Endothelial cell of umbilical vein (primary cell): ENCODE results near the gene ZSCAN16.

Experiments
- CTCF ChIP-seq, 2 donors: IDR thresholded peaks; 1 replicate in 1 of 2; 2 replicates in 1 of 2; pipeline ENCODE4 v1.5.1; 2011; ENCODE audit warnings: low read length in 2 of 2, mild to moderate bottlenecking in 2 of 2, moderate library complexity in 2 of 2, control low read depth in 1 of 2, inconsistent platforms in 1 of 2, low read depth in 1 of 2; ENCODE audit not compliant: insufficient read depth in 1 of 2; ENCODE audit errors: extremely low read depth in 1 of 2
- POLR2AphosphoS5 ChIP-seq: IDR thresholded peaks from 2 replicates; pipeline ENCODE4 v1.6.1; 2012; ENCODE audit warnings: low read depth, mild to moderate bottlenecking, control low read depth, low read length, moderate library complexity; ENCODE audit not compliant: insufficient read depth

GRCh38 chr6:28153546-28153945, 29.1 kb downstream of the ZSCAN16 start:
- TF ChIP-seq CTCF (IDR thresholded peaks at IDR 0.05; ENCODE audit: extremely low read depth in 1 of 2, insufficient read depth in 1 of 2, low read depth in 1 of 2, low read length in 2 of 2) (no peak), POLR2AphosphoS5 (no peak)
